Mesothelial cell of epicardium (in vitro differentiated cells): ENCODE data around the gene SMC2. TPM values are rescaled to one million over a fixed set of nuclear protein-coding genes. Genes with fewer than 3 reads are reported as not detected.

Experiments
- DNase-seq, 2 experiments: peaks; one replicate each; pipeline ENCODE4 v3.0.0; 2021; ENCODE audit warnings: low spot score in 2 of 2; ENCODE audit not compliant: unreplicated experiment in 2 of 2
- H3K27ac Mint-ChIP-seq: 2 replicates; pipeline ENCODE4 v1.8.0; 2021; ENCODE audit warnings: mixed read lengths
- H3K27me3 Mint-ChIP-seq: 2 replicates; pipeline ENCODE4 v1.8.0; 2021; ENCODE audit warnings: low read depth, mixed read lengths
- H3K36me3 Mint-ChIP-seq: 2 replicates; pipeline ENCODE4 v1.8.0; 2021; ENCODE audit warnings: mixed read lengths
- H3K4me1 Mint-ChIP-seq: 2 replicates; pipeline ENCODE4 v1.8.0; 2021; ENCODE audit warnings: mixed read lengths
- H3K4me3 Mint-ChIP-seq: 2 replicates; pipeline ENCODE4 v1.8.0; 2021; ENCODE audit warnings: mild to moderate bottlenecking, moderate library complexity, mixed read lengths
- H3K9me3 Mint-ChIP-seq: 2 replicates; pipeline ENCODE4 v1.8.0; 2021; ENCODE audit warnings: mixed read lengths
- CTCF ChIP-seq: fragments of 200-600 bp; sonication (generic); IDR thresholded peaks from one replicate; pipeline ENCODE4 v1.5.0; 2021; ENCODE audit warnings: antibody characterized with exemption; ENCODE audit not compliant: unreplicated experiment
- total RNA-seq: library from RNA; stranded (reverse); gene quantifications from 3 replicates; pipeline ENCODE4 v1.2.1, GENCODE V29; 2021

SMC2 gene
- total RNA-seq, 1 donor from 2014 or later, result 20.1 TPM

- H3K27me3 Mint-ChIP-seq, result no peaks in the 10 kb centered on the region
- H3K36me3 Mint-ChIP-seq, result no peaks in the 10 kb centered on the region
- H3K9me3 Mint-ChIP-seq, result no peaks in the 10 kb centered on the region
- no peaks in the 10 kb centered on the region for H3K4me1 Mint-ChIP-seq
- no peak overlapping the region for H3K27ac Mint-ChIP-seq
- H3K4me3 Mint-ChIP-seq, result no peak overlapping the region
- DNase-seq, result no peak
- TF ChIP-seq CTCF, result no peak
Observed at GRCh38 chr9:104177003-104177611, 83.0 kb downstream of the SMC2 start.

- H3K27me3 Mint-ChIP-seq, result no peaks in the 10 kb centered on the region
- H3K4me3 Mint-ChIP-seq, result no peak overlapping the region
- no peak for DNase-seq
- H3K9me3 Mint-ChIP-seq, result no peaks in the 10 kb centered on the region
- H3K4me1 Mint-ChIP-seq, result no peaks in the 10 kb centered on the region
- no peaks in the 10 kb centered on the region for H3K36me3 Mint-ChIP-seq
- H3K27ac Mint-ChIP-seq, result no peak overlapping the region
- TF ChIP-seq CTCF, result no peak
Observed at GRCh38 chr9:104177676-104178075, 83.6 kb downstream of the SMC2 start.
